SKM-1 treated with dmso at 0.1 percent for 144 hours (cell line): ENCODE measurements around the gene MYCL.
"Not testable (repeated sequence)": the region's sequence is repeated elsewhere in the genome, so short reads cannot be mapped to it uniquely, and the experiment has no call there.

Source experiments
- DNase-seq: peaks from one replicate; lab custom pipeline; 2025; ENCODE audit not compliant: unreplicated experiment; lab: John Stamatoyannopoulos, UW

Gene MYCL

GRCh38 chr1:39919545-39919944 is 17.8 kb upstream of the MYCL start:
- peak; percentile 71 for DNase-seq

GRCh38 chr1:39917825-39918224 is 16.1 kb upstream of the MYCL start:
- no peak for DNase-seq

- DNase-seq, result no peak
Measured at GRCh38 chr1:39915499-39916129, 13.9 kb upstream of the MYCL start.

- DNase-seq, result not testable (repeated sequence)
Measured at GRCh38 chr1:39913136-39913535, 11.4 kb upstream of the MYCL start.

GRCh38 chr1:39910263-39910662 is 8.5 kb upstream of the MYCL start:
- DNase-seq, result no peak

GRCh38 chr1:39908534-39908933 is 6.8 kb upstream of the MYCL start:
- no peak for DNase-seq

- DNase-seq, result peak; percentile 44
Measured at GRCh38 chr1:39907528-39908453, 6.1 kb upstream of the MYCL start.

- no peak for DNase-seq
Measured at GRCh38 chr1:39905172-39905571, 3.5 kb upstream of the MYCL start.

- no peak for DNase-seq
Measured at GRCh38 chr1:39902460-39902807, 717 bp upstream of the MYCL start.

GRCh38 chr1:39901464-39901713 is 328 bp downstream of the MYCL start:
- DNase-seq, result no peak

- DNase-seq, result no peak
Measured at GRCh38 chr1:39900662-39901463, 854 bp downstream of the MYCL start.

GRCh38 chr1:39899611-39900538 is 1.8 kb downstream of the MYCL start:
- DNase-seq, result no peak

GRCh38 chr1:39898648-39899603 is 2.8 kb downstream of the MYCL start:
- no peak for DNase-seq

- DNase-seq, result no peak
Measured at GRCh38 chr1:39898191-39898590, 3.5 kb downstream of the MYCL start.

- no peak for DNase-seq
Measured at GRCh38 chr1:39896909-39897685, 4.6 kb downstream of the MYCL start.

GRCh38 chr1:39895731-39896480 is 5.8 kb downstream of the MYCL start:
- DNase-seq, result no peak

GRCh38 chr1:39894884-39895495 is 6.7 kb downstream of the MYCL start:
- DNase-seq, result no peak
